ENCODE data around the gene RPUSD1. TPM values are rescaled to one million over a fixed set of nuclear protein-coding genes. Genes with fewer than 3 reads are reported as not detected.
"Not testable (repeated sequence)": the region's sequence is repeated elsewhere in the genome, so short reads cannot be mapped to it uniquely, and the experiment has no call there.

The RPUSD1 gene
- total RNA-seq, 1 donor = 42.5 TPM

- DNase-seq (ENCODE audit: low read depth in 2 of 3, low spot score in 2 of 3) = not testable (repeated sequence)
Measured at GRCh38 chr16:754121-754607, 34.0 kb downstream of the RPUSD1 start.

GRCh38 chr16:752007-752312 lies 36.2 kb downstream of the RPUSD1 start:
- no peak for DNase-seq (ENCODE audit: low read depth in 2 of 3, low spot score in 2 of 3)

- DNase-seq (ENCODE audit: low read depth in 2 of 3, low spot score in 2 of 3) = no peak
Measured at GRCh38 chr16:751152-752006, 36.8 kb downstream of the RPUSD1 start.

GRCh38 chr16:750485-750884 lies 37.7 kb downstream of the RPUSD1 start:
- no peak for DNase-seq (ENCODE audit: low read depth in 2 of 3, low spot score in 2 of 3)

- DNase-seq (ENCODE audit: low read depth in 2 of 3, low spot score in 2 of 3) = no peak
Measured at GRCh38 chr16:749010-749409, 39.2 kb downstream of the RPUSD1 start.

- DNase-seq (ENCODE audit: low read depth in 2 of 3, low spot score in 2 of 3) = no peak
Measured at GRCh38 chr16:747978-748746, 40.0 kb downstream of the RPUSD1 start.

- DNase-seq (ENCODE audit: low read depth in 2 of 3, low spot score in 2 of 3) = no peak
Measured at GRCh38 chr16:746637-747036, 41.5 kb downstream of the RPUSD1 start.

- peak in 2 of 3 donors; percentile 48 to 54 for DNase-seq (ENCODE audit: low read depth in 2 of 3, low spot score in 2 of 3)
Measured at GRCh38 chr16:745739-746138, 42.4 kb downstream of the RPUSD1 start.

GRCh38 chr16:743794-744500 lies 44.2 kb downstream of the RPUSD1 start:
- no peak for DNase-seq (ENCODE audit: low read depth in 2 of 3, low spot score in 2 of 3)

- not testable (repeated sequence) for DNase-seq (ENCODE audit: low read depth in 2 of 3, low spot score in 2 of 3)
Measured at GRCh38 chr16:742894-743293, 45.3 kb downstream of the RPUSD1 start.

- DNase-seq (ENCODE audit: low read depth in 2 of 3, low spot score in 2 of 3) = no peak
Measured at GRCh38 chr16:741986-742629, 46.1 kb downstream of the RPUSD1 start.

- DNase-seq (ENCODE audit: low read depth in 2 of 3, low spot score in 2 of 3) = peak; percentile 90 to 97 (median 91)
Measured at GRCh38 chr16:740764-741505, 47.2 kb downstream of the RPUSD1 start, which contains the start of gene CIAO3. CIAO3 (minus strand) TSS chr16:740997; CDS start chr16:740985, 12 bp downstream.

GRCh38 chr16:740459-740763 lies 47.8 kb downstream of the RPUSD1 start:
- DNase-seq (ENCODE audit: low read depth in 2 of 3, low spot score in 2 of 3) = no peak

GRCh38 chr16:739560-740458 lies 48.4 kb downstream of the RPUSD1 start:
- no peak for DNase-seq (ENCODE audit: low read depth in 2 of 3, low spot score in 2 of 3)

- DNase-seq (ENCODE audit: low read depth in 2 of 3, low spot score in 2 of 3) = no peak
Measured at GRCh38 chr16:736936-737481, 51.2 kb downstream of the RPUSD1 start.

- no peak for DNase-seq (ENCODE audit: low read depth in 2 of 3, low spot score in 2 of 3)
Measured at GRCh38 chr16:735982-736453, 52.2 kb downstream of the RPUSD1 start.

- DNase-seq (ENCODE audit: low read depth in 2 of 3, low spot score in 2 of 3) = no peak
Measured at GRCh38 chr16:734981-735881, 53.0 kb downstream of the RPUSD1 start.

All from hematopoietic multipotent progenitor cell (in vitro differentiated cells).